Activated effector memory CD4-positive, alpha-beta T cell treated with Interleukin-2 at 50 U/mL for 16 hours (primary cell): ENCODE results near the gene CLEC1A.

Experiments
- DNase-seq: peaks from one replicate; pipeline ENCODE4 v3.0.0-alpha.2; 2020

CLEC1A gene, protein sequence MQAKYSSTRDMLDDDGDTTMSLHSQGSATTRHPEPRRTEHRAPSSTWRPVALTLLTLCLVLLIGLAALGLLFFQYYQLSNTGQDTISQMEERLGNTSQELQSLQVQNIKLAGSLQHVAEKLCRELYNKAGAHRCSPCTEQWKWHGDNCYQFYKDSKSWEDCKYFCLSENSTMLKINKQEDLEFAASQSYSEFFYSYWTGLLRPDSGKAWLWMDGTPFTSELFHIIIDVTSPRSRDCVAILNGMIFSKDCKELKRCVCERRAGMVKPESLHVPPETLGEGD

DNA sequence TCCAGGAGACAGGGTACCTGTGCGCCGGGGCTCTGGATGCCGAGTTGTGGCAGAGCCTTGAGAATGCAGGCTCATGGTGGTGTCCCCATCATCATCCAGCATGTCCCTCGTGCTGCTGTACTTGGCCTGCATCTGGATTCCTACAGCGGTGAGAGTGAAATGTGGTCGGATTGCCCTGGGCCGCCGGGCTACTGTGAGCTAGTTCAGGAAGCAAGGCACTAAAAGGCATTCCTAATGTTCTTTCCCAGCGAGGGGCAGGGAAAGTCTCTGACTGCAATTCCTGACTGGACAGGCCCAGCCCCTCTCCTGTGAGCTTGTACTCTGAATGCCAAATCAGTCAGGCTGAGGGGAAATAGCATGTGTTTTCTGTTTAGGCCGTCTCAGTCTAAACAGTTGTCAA lies at the start of gene CLEC1A:
TSS of gene CLEC1A (minus strand) at position 195 of the 400 bp plus-strand sequence. CDS start at position 132, 63 bp downstream.
- DNase-seq = no peak

- no peak for DNase-seq
Observed at GRCh38 chr12:10147714-10148403, 49.1 kb upstream of the CLEC1A start.

GRCh38 chr12:10142976-10143589 lies 44.3 kb upstream of the CLEC1A start:
- no peak for DNase-seq

GRCh38 chr12:10140001-10140400 lies 41.2 kb upstream of the CLEC1A start:
- DNase-seq = no peak

- no peak for DNase-seq
Observed at GRCh38 chr12:10136637-10137205, 37.9 kb upstream of the CLEC1A start.

- DNase-seq = no peak
Observed at GRCh38 chr12:10135126-10135525, 36.3 kb upstream of the CLEC1A start.

DNA sequence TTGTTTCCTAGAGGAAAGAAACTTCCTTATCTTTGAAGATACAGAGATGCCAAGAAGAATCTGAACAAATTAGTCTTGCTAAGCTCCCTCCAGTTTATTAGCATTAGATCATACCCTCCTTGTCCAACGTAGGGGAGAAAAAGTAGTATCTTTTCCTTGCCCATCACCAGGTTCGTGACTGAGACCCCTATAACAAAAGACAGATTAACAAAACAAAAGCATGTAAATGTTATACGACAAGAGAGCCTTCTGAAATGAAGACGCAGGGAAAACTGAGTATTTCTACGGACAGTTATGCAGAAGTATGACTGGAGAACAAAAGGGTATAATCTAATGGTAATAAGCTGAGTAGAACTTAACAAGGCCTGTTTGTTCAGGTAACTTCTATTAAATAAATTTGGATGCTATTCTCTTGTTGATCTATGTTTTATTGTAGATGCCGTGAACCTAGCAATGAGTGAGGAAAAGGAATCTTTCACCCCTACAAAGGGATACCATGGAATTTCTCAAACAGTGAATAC lies 34.1 kb upstream of the CLEC1A start:
- DNase-seq = no peak

GRCh38 chr12:10131111-10131690 lies 32.4 kb upstream of the CLEC1A start:
- DNase-seq = no peak

- DNase-seq = no peak
Observed at GRCh38 chr12:10130042-10130441, 31.3 kb upstream of the CLEC1A start, which contains the start of gene CLEC7A. CLEC7A (minus strand) TSS chr12:10130199; CDS start chr12:10130082, 117 bp downstream.

DNA sequence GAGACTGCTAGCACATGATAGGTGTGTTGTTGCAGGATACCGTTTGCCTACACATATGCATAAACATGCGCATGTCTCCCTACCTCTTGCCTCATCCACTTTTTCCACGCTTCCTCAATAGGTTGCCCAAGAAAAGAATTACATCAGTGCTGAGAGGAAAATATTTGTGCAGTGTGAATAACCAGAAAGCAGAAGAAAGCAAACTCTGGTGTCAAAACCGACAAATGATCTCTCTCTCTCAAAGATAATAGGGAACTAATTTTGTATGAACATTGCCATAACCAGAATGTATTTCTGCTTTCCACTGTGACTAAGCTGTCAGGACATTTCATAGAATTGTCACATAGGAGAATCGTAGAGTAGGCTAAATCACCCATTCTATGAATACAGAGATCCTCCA lies 29.9 kb upstream of the CLEC1A start:
- DNase-seq = no peak

DNA sequence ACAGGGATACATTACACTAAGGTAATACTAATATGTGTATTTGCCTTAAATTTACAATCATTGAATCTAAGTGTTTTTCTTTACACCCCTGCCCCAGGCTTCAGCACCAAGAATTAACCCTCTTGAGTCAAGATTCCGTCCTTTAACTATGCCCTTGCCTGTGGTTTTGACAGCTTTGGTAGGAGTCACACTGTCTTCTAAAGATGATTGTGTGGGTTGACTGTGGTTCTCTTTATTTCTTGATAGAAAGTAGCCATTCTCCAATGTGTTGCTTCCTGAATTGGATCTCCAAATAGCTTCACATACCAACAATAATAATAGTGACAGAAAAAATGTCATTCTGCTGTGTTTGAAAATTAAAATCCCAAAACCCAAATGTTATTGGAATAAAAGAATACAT lies 27.6 kb upstream of the CLEC1A start:
- DNase-seq = no peak

DNA sequence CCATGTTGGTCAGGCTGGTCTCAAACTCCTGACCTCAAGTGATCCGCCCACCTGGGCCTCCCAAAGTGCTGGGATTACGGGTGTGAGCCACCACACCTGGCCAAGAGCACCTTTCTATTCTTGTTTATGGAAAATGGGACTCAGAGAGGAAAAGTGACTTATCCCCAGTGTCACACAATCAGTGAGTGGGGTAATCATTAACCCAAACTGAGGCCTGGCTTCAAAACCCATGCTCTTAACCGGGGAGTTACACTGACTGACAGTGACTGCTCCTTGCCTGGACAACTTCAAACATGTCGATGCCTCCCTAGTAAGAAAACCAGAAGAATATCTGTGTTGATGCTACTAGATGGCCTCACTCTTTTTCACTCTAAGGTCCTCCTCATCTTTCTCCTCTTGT lies 23.9 kb upstream of the CLEC1A start:
- no peak for DNase-seq

GRCh38 chr12:10121278-10121677 lies 22.5 kb upstream of the CLEC1A start:
- no peak for DNase-seq

GRCh38 chr12:10119066-10119465 lies 20.3 kb upstream of the CLEC1A start:
- DNase-seq = no peak

- DNase-seq = no peak
Observed at GRCh38 chr12:10115890-10116289, 17.1 kb upstream of the CLEC1A start.

GRCh38 chr12:10115311-10115710 lies 16.5 kb upstream of the CLEC1A start:
- DNase-seq = no peak

- DNase-seq = no peak
Observed at GRCh38 chr12:10113920-10114319, 15.1 kb upstream of the CLEC1A start.

GRCh38 chr12:10113075-10113474 lies 14.3 kb upstream of the CLEC1A start:
- no peak for DNase-seq

DNA sequence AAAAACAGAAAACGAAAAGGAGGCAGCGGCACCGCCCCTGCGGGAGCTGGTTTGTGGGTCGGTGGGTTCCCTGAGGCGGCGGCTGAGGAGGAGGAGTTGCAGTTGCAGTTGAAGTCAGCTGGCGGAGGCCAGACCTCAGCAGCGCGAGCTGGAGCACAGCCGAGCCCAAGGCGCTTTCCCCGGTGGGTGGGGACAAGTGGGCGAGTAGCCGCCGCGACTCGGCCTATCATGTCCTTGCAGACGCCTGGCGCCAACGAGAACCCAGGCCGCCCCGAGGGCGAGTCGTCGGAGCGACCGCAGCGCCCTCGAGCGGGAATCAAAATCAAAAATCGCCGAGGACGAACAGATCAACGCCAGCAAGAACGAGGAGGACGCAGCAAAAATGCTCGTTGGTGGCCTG lies 12.7 kb upstream of the CLEC1A start:
- DNase-seq = no peak

DNA sequence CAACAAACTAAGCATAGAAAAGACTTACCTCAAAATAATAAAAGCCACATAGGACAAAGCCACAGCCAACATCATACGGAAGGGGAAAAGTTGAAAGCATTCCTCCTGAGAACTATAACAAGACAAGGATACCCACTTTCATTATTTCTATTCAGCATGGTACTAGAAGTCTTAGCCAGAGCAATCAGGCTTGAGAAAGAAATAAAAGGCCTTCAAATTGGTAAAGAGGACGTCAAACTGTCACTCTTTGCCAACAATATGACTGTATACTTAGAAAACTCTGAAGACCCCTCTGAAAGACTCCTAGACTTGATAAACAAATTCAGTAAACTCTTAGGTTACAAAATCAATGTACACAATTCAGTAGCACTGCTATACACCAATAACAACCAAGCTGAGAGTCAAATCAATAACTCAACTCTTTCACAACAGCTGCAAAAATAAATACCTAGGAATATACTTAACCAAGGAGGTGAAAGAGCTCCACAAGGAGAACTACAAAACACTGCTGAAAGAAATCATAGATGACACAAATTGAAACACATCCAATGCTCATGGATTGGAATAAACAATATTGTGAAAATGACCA lies 11.6 kb upstream of the CLEC1A start:
- DNase-seq = no peak

DNA sequence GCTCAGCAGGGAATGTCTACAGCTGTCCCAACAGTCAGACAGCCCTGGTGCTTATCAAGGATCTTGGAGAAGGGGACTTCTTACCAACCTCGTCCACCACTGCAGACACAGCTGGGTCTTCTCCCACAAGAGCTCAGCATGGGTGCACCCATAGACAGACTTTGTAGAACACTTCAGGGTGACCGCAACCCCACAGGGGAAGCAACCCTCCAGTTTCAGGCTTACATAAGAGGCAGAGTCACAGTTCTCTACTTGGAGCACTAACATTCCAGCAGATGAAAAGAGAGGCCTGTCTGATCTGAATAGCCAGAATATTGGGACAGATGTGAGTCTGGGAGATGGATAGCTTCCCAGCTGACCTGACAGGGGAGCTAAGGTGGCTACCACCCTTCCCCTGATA lies 3.5 kb upstream of the CLEC1A start:
- no peak for DNase-seq

GRCh38 chr12:10101648-10102220 lies 2.9 kb upstream of the CLEC1A start:
- DNase-seq = no peak
